GM18520 (cell line): ENCODE results near the gene PIGO.
A peak's percentile ranks its signal among the peaks of the same experiment; 100 is the strongest.

Experiments used
- ATAC-seq: cut with Tn5 transposase; IDR thresholded peaks from one replicate; pipeline ENCODE4 v1.9.1; 2021; ENCODE audit not compliant: unreplicated experiment

The PIGO gene

DNA sequence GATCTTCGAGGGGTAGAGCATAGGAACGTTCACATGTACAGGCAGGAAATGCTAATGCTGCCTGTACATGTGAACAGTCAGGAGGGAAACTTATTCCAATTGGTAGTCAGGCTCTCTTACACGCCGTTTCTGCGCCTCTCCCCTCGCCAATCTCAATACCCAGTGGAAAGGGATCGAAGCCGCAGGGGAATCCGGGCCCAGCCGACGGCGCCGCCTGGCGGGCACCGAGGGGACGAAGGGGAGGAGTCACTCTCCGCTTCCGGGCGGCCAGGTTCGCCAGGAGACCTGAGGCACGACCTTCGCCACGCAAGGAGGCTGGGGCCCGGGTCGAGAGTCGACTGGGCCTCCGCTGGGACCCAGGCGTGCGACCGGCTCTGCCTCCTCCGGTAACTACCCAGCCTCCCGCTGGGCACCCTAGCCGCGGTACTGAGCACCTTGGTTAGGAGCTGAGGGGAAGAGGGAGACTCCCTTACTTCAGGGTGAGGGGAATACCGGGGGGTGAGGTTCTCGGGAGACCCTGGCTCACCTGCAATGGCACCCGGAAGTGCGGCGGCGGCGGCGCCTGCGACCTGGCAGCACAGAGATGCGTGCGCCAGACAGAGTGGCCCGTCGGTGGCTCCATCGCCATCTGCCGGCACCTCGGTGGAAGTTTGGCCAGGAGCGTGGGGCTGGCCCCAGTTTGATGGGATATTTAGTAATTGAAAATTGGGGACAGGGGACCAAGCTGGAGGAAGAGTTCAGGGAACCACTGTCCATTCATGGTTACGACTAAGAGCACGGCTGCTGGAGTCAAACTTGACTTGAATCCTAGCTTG is at the start of gene PIGO:
Gene PIGO, minus strand, starts transcription at position 557 of the 815 bp plus-strand sequence. CDS start 1,026 bp downstream, outside the sequence.
- peak; percentile 64 for ATAC-seq

DNA sequence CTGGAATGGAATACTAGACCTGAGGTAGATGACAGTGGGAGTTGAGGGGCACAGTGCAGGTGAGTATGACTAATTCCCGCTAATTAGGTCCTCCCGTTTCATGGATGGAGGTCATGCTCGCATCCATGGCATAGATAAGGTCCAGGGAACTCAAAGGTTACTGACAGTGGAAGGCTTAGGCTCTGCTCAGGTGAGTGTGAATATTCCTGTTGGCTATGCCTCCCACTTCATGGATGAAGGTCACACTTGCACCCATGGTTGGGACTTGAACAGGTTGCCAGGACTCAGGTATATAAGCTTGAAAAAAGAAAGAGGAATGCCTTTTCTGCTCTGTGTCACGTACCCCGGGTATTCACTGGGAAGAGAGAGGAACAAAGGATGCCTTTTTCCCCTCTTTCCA is 45.6 kb upstream of the PIGO start:
- ATAC-seq = no peak

DNA sequence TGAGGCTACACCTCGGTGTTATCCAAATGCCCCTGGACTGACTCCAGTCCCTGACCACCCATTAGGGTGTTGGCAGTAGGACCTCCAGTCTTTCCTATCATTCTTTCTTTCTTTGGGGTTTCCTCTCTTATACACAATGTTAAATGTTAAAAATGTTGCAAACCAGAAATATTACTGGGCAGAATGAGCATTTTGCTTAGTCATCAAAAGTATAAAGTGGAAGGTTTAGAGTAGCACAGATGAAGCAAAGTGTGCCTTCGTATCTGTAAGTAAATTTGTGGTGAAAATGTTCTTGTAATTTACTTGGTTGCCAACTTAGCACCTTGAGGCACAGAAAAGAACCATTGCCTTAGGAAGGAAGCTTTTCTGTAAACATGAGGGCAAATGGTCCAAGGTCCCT is 43.7 kb upstream of the PIGO start:
- no peak for ATAC-seq

DNA sequence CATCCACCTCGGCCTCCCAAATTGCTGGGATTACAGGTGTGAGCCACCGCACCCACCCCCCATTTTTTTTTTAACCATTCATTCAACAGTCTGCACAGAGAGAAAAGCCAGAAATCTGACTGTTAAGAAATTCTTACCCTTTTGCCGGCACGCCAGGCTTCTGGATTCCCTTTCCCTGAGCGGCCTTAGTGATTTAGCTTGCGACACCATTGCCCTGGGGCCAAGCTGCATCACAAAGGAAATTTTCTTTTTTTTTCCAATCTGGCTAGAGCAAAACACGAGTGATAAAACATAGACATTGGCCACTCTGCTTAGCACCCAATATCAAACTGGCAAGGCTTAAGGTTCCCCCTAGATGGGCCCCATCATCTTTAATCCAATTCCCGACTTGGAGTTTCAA is 40.5 kb upstream of the PIGO start:
- ATAC-seq = no peak

DNA sequence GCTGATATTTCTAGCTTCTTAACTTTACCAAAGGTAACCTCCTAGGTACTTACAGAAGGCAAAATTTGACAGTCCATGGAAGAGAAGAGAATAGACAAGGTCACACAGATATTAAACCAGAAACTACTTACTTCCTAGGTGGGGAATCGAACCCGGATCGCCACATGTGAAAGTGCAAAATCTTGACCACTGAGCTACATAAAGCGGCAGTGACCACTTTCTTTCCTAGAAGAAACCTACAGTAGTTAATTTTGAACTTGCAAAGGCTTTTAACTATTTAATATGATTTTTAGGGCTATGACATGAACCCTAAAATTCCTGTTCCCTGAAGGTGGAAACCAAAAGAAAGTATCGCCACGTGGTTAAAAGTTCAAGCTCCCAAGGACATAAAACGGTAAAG is 39.6 kb upstream of the PIGO start:
- no peak for ATAC-seq

DNA sequence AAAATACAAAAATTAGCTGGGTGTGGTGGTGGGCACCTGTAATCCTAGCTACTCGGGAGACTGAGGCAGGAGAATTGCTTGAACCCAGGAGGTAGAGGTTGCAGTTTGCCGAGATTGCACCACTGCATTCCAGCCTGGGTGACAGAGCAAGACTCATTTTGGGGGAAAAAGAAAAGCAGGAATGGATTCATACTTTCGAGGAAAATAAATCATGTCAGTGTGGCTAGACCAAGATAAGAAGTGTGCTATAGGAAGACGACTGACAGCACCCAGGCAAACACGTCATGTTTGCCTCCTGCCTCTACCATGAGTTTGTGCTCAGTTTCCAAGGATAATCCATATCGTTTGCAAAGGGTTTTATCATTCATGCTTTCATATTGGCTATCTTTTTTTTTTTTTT is 38.5 kb upstream of the PIGO start:
- no peak for ATAC-seq

DNA sequence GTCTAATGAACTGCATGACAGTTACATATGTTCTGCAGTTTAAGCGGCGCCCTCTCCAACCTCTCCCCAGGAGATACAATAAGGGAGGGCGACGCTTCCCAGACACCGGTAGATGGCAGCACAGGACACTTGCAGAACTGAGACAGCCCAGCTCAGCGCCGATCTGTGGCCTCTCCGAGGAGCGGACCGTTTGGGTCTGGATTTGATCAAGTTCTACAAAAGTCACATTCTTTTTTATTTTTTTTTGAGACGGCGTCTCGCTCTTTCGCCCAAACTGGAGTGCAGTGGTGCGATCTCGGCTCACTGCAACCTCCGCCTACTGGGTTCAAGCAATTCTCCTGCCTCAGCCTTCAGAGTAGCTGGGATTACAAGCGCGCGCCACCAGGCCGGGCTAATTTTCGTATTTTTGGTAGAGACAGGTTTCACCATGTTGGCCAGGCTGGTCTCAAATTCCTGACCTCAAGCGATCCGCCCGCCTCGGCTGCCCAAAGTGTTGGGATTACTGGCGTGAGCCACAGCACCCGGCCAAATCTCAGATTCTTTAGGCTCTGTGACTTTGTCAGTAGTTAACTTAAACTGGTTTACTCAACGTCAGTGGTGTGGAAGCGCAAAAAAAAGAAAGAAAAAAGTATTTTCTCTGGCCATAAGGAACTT is 20.6 kb upstream of the PIGO start:
- ATAC-seq = peak; percentile 41

DNA sequence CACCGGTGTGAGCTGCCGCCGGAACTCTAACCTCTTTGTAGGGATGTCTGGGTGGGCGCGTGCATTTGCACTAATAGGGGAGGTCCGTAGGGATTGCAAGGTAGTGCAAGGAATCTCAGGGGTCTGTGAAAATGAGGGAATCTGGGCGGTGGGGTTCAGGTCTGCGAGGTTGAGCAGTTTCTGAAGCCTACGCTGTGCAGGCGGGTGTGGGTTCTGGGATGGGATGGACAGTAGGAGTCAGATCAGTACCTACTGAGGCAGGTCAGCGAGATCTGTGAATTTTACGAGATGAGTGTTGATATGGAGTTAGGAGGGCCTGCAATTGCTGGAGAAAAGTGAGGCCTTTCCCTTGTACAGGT is 20.1 kb upstream of the PIGO start:
- ATAC-seq = no peak

DNA sequence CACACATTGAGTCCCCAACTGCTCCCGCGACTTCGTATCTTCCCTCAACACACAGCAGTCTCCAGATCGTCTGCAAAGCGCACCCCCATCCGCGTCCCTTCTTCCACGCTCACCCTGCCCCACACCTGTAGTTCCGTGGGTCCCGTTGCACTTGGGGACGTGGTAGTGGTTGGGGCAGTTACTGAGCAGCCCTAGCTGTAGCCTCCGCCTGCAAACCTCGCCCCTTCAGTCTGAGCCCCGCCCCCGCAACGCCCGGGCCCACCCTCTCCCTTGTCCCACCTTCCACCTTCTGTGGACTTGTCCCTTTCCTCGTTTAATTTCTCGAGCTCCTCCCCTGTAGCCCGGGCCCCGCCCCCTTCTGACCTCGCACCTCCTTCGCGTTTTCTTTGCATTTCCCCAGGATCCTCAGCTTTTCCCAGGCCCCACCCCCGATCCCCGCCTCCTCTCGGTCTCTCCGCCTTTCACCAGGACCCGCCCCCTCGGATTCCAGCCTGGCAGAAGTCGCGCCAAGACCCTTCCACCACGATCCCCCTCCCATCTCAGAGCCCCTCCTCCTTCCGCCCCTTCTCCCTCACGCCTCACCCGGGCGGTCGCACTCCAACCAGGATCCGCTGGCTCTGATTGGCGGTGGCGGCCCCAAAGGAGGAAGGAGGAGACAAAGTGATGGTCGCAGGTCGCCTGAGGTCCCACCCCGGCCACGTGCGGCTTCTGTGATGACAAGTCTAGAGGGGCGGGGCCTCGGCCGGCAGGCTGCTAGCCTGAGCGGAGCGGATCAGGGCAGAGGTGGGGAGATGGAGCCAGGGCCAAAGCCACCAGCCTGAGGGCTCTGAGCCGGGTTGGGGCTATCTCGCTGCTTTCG is 19.5 kb upstream of the PIGO start, which contains the start of gene ATOSB:
Gene ATOSB, minus strand, starts transcription at position 183 of the 859 bp plus-strand sequence. CDS start 7,588 bp downstream, outside the sequence.
- ATAC-seq = peak; percentile 40

DNA sequence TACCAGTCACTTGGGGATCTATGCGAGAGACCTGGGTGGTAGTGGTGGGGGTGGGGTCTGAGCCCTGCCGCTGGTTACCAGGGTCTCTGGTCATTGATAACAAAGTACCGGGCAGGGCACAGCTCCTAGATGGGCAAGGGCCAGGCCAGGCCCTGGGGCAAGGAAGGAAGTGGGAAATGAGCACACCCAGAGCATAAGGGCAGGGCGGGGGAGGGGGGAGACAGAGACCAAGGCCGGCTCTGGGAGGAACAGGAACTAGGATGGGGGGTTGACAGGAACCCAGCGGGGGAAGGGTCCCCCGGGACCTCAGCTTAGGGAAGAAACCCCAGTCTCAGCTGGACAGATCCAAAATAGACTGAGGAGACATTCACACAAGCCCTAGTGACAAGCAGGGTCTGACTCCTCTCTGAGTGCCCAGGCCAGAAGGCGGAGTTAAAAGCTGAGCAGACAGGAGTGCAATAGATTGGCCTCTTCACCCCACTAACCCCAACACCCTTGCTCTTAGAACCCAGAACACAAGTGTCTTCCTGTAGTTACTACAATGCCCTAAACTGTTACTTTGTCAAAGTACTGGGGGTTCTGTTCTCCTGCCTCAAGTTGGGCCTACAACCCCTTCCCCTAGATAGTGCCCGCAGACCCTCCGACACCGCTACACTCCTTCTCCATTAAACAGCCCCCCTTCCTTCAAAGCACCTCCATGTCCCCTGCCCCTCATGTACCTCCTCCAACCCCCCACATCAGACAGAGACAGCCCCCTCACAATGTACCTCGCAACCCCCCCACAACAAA is 18.6 kb upstream of the PIGO start:
- ATAC-seq = no peak

DNA sequence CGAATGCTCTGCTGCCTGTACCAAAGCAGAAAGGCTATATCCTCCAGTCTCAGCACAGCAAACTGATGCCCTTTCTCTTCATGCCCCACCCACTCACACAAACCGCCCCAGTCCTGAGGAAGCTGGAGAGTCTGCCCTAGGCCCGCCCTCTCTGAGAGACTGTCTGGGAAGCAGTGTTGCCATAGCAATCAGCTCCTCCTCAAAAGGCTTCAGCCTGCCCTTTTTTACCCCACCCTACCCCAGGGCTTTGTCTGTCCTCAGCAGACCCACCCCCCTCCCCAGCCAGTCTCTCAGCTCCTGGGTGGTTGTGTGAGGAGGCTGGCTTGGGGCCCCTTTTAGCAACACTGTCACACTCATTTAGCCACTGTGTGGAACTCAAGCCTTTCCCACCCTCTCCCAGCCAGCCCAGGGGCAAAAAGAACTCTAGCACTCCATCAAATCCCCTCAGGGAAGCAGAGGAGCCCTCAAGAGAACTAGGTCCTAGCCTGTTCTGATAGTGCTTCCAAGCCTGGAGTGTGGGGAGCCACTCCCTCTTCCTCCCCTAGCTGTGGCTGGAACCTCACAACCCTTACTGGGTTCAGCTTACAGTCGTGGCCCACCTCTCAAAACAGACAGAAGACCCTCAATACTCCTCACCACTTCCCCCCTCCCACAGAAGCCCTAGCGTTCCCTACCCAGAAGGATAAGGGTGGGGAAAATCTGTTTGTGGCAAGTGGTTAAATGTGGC is 17.9 kb upstream of the PIGO start:
- no peak for ATAC-seq

DNA sequence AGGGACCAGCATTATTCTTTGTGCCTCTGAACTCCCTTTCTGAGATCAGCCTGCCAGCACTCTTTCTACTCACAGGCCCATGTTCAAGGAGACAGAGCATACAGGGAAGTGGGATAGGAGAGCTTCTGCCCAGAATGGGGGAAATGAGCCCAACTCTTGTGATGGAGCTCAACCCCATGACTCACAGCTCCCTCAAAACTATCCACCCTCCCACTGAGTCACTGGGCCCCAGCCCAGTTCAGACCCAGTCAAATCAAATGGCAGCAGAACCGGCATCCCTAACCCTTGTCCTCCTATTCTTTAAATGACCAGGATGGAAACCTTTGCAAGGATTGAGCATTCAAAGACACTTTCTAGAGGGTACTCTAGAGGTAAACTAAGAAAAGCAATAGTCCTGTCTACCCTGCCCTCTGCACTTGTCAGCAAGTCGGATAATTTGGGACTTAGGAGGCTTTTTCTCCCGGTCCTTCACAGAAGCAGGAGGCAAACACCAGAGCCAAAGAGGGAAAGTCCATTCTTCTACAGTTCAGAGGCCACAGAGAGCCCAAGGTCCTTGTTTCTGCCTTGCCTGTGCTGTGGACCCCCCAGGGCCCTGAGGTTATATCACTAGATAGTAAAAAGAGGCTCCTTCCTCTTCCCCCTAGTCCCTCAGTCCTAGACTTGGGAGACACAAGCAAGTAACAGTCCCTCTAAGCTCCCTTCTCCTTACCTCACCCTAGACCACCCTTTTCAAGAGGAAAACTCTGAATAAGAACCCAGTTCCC is 16.0 kb upstream of the PIGO start:
- no peak for ATAC-seq

DNA sequence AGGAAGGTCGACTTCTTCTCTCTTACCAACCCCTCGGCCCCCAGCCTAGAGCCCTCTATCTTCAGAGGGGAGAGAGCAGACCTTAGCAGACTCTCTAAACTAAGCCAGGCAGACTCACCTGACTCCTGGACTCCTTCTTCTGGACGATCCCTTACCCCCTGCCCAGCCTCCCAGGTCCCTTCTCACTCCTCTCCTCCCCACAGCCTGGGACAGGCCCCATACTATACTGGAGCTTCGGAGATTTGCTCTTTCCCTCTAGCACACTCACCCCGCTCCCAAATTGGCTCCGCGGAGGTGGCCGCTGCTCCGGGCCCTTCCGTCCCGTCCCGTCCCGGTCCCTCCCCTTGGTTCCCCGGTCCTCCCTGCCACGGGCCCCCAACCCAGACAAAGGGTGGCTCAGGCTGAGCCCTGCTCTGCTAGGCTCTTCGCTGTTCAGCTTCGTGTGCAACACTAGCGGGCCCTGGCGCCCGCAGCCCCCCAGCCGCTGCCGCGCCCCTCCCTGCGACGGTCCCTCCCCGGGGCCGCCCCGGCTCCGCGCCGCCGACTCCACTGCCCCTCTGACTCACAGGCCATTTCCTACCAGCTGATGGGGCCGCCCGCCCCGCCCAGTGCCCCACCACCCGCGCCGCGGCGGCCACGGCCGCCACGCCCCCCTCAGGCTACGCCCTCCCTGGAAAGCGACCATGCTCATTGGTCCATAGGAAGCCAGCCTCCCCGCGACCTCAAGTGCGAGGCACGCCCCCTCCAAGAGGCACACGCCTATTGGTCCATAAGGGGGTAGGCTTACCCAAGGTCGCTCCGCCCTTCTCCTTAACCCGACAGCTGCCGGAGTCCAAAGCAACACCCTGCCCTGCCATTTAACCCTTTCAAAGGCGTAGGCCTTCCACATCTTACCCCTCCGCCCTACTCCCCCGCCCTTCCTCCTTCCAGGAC is 14.9 kb upstream of the PIGO start:
- ATAC-seq = peak; percentile 72

DNA sequence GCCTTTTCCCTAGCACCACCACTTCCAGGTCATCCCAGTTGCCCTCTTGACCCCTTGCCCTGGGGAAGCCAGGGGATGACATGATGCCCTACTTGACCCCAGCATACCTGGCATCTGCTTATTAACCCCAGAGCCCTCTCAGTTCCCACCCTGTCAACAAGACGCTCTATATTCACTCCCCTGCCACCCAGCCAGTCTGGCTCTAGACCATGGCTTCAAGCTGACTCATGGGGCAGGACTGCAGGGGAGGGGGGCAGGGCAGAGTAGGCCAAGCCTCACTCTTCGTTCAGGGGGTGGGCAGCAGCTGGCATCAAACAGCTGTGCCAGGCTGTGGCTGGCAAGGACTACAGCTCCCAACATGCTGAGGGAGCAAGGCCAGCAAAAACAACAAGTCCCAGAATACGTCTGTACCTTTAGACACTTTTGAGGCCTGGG is 14.0 kb upstream of the PIGO start:
- no peak for ATAC-seq

DNA sequence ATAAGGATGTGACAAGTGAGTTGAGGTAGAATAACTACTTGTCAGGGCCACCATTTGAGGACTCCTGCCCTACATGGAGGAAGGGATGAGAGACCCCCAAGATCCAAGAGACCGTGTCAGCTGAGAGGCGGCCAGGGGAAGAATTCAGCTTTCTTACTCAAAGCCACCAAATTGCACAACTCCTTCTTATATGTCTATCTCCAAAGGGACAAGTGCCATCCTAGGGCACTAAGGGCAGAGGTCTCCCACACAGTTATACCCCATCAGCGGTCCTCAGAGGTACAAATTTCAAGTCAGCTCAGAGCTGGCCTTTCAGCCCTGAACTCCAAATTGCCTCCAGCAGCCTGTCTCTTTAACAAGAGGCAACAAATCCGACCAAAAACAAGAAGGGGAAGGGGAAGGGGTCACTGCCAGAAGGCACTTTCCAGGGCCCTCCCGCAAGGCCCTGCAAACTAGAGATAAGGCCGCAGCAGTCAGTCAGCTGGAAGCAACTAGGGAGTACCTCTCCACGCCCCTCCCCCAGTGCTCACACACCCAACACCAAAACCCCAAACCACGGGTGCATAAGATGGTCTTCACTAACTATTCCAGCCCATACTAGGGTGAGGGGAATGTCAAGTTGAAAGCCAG is 12.7 kb upstream of the PIGO start:
- no peak for ATAC-seq

DNA sequence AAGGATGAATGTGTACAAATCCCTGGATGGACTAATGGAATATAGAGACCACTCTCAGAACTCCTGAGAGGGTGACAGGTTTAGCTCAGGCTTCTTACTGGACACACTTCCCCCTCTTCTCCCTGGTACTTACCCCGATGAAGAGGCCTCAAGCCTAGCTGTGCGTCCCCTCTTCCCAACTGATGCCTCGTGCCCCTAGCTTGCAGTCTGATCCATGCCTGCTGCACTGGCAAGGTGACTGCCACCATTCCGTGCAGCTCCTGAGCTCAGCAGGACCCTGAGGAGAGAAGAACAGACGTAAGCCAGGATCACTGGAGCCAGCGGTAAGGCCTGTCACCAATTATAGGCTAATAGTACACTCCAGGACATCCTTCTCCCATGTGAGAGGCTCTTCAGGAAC is 12.1 kb upstream of the PIGO start:
- ATAC-seq = no peak
